CD4-positive, alpha-beta T cell (primary cell): Measurements from ENCODE around the gene TPRG1L. TPM values are rescaled to one million over a fixed set of nuclear protein-coding genes. Genes with fewer than 3 reads are reported as not detected.

Experiments
- ATAC-seq: fragments of 200-7000 bp; cut with Tn5 transposase; one replicate; pipeline ENCODE4 v1.10.0; 2022; ENCODE audit warnings: mild to moderate bottlenecking; ENCODE audit not compliant: poor library complexity
- CTCF ChIA-PET: fragments of 350-600 bp; sonication (Branson Sonifier 250); formaldehyde crosslinking; loops from one replicate; lab custom pipeline; 2021; ENCODE audit warnings: antibody characterized with exemption, inconsistent platforms; lab: Charles Lee
- POLR2A ChIA-PET: fragments of 350-600 bp; sonication (Branson Sonifier 250); formaldehyde crosslinking; loops from one replicate; lab custom pipeline; 2021; ENCODE audit warnings: antibody characterized with exemption, inconsistent platforms; lab: Charles Lee
- DNase-seq, 14 experiments: peaks; one replicate each; pipeline ENCODE4 v3.0.0-alpha.2; 2013 to 2020; ENCODE audit warnings: mixed read lengths in 2 of 14
- H3K27ac ChIP-seq, 2 donors: one replicate each; pipeline versions ENCODE4 v1.5.1 to v1.7.0; 2013; ENCODE audit warnings: low read length in 2 of 2, low read depth in 1 of 2, mild to moderate bottlenecking in 1 of 2
- H3K27me3 ChIP-seq, 2 experiments: 1 replicate in 1 of 2; 2 replicates in 1 of 2; pipeline versions ENCODE4 v1.6.1 to v1.7.0; 2013; ENCODE audit warnings: low read length in 2 of 2, control low read depth in 1 of 2, mild to moderate bottlenecking in 1 of 2, moderate library complexity in 1 of 2; ENCODE audit not compliant: insufficient read depth in 2 of 2, control insufficient read depth in 1 of 2
- H3K36me3 ChIP-seq: one replicate; pipeline ENCODE4 v1.6.1; 2013; ENCODE audit warnings: low read length, control low read depth; ENCODE audit not compliant: insufficient read depth
- H3K4me1 ChIP-seq: one replicate; pipeline ENCODE4 v1.6.1; 2013; ENCODE audit warnings: low read length, control low read depth; ENCODE audit not compliant: insufficient read depth
- H3K4me3 ChIP-seq: one replicate; pipeline ENCODE4 v1.5.1; 2013; ENCODE audit warnings: mild to moderate bottlenecking, low read length, moderate library complexity
- H3K9me3 ChIP-seq, 2 experiments: 1 replicate in 1 of 2; 2 replicates in 1 of 2; pipeline versions ENCODE4 v1.6.1 to v1.7.0; 2013; ENCODE audit warnings: low read length in 2 of 2, mild to moderate bottlenecking in 2 of 2, control low read depth in 1 of 2, moderate library complexity in 1 of 2; ENCODE audit not compliant: control insufficient read depth in 1 of 2, insufficient read depth in 1 of 2
- H3K27ac Mint-ChIP-seq: one replicate; pipeline ENCODE4 v1.8.0; 2020; ENCODE audit warnings: mixed read lengths
- H3K27me3 Mint-ChIP-seq: one replicate; pipeline ENCODE4 v1.8.0; 2021; ENCODE audit warnings: mixed read lengths
- H3K36me3 Mint-ChIP-seq: one replicate; pipeline ENCODE4 v1.8.0; 2021; ENCODE audit warnings: low read depth, mixed read lengths
- H3K4me1 Mint-ChIP-seq: one replicate; pipeline ENCODE4 v1.8.0; 2021; ENCODE audit warnings: low read depth, mixed read lengths
- H3K4me3 Mint-ChIP-seq: one replicate; pipeline ENCODE4 v1.8.0; 2020; ENCODE audit warnings: mild to moderate bottlenecking, mixed read lengths
- H3K9me3 Mint-ChIP-seq: one replicate; pipeline ENCODE4 v1.8.0; 2020; ENCODE audit warnings: mixed read lengths
- intact Hi-C, 2 experiments: fragments of 100-400 bp; cut with DNase I in 1 of 2; cut with micrococcal nuclease in 1 of 2; formaldehyde crosslinking; loops; one replicate each; pipeline versions ENCODE4 v1.15.1 to v1.9.0; 2023 to 2025; cut with DNase I, micrococcal nuclease
- total RNA-seq, 174 experiments: library from RNA in 2 of 174; stranded (reverse) in 2 of 174; gene quantifications; one replicate each; pipeline ENCODE4 v1.2.3 and lab custom pipeline; 2021 to 2026
- TF ChIP-seq, protein P1 (sequence below): fragments of 200-600 bp; IDR thresholded peaks from one replicate; pipeline ENCODE4 v1.8.0; 2022; ENCODE audit warnings: antibody characterized with exemption, mild to moderate bottlenecking

TPRG1L gene
- total RNA-seq, 2 experiments from 2014 or later, result 46.5 to 48.3 TPM

DNA sequence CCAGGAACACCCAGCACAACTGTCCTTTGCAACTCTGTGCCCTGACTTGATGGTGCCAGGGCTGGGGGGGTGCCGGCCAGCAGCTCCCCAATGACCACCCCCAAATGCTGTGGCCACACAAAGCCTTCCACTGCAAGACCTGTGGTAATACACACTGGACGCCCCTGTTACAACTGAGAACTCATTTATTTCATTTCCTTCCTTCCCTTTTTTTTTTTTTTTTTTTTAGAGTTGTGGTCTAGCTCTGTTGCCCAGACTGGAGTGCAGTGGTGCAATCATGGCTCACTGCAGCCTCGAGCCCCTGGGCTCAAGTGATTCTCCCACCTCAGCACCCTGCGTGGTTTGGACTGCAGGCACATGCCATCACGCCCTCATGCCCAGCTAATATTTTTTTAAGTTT lies 52.7 kb downstream of the TPRG1L start:
- no peaks in the 10 kb centered on the region for H3K36me3 ChIP-seq
- Mint-ChIP-seq H3K27me3 (peaks cover 4% of the 10 kb centered on the region), H3K36me3 (no peaks in the 10 kb centered on the region), H3K27ac (no peak overlapping the region), H3K9me3 (no peaks in the 10 kb centered on the region), H3K4me1 (peaks cover 26% of the 10 kb centered on the region), H3K4me3 (no peak overlapping the region)
- TF ChIP-seq, protein P1, sequence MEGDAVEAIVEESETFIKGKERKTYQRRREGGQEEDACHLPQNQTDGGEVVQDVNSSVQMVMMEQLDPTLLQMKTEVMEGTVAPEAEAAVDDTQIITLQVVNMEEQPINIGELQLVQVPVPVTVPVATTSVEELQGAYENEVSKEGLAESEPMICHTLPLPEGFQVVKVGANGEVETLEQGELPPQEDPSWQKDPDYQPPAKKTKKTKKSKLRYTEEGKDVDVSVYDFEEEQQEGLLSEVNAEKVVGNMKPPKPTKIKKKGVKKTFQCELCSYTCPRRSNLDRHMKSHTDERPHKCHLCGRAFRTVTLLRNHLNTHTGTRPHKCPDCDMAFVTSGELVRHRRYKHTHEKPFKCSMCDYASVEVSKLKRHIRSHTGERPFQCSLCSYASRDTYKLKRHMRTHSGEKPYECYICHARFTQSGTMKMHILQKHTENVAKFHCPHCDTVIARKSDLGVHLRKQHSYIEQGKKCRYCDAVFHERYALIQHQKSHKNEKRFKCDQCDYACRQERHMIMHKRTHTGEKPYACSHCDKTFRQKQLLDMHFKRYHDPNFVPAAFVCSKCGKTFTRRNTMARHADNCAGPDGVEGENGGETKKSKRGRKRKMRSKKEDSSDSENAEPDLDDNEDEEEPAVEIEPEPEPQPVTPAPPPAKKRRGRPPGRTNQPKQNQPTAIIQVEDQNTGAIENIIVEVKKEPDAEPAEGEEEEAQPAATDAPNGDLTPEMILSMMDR, result no peak
- no peaks in the 10 kb centered on the region for H3K27me3 ChIP-seq
- ChIA-PET POLR2A (no interaction called here), CTCF (no interaction called here)
- no peak overlapping the region for H3K4me3 ChIP-seq
- peaks cover 36% of the 10 kb centered on the region for H3K4me1 ChIP-seq
- no peak for DNase-seq
- H3K9me3 ChIP-seq, result peaks cover 0 to 8% of the 10 kb centered on the region in 2 experiments
- intact Hi-C loops, result no loop called here
- no peak for ATAC-seq
- H3K27ac ChIP-seq, result no peak overlapping the region

DNA sequence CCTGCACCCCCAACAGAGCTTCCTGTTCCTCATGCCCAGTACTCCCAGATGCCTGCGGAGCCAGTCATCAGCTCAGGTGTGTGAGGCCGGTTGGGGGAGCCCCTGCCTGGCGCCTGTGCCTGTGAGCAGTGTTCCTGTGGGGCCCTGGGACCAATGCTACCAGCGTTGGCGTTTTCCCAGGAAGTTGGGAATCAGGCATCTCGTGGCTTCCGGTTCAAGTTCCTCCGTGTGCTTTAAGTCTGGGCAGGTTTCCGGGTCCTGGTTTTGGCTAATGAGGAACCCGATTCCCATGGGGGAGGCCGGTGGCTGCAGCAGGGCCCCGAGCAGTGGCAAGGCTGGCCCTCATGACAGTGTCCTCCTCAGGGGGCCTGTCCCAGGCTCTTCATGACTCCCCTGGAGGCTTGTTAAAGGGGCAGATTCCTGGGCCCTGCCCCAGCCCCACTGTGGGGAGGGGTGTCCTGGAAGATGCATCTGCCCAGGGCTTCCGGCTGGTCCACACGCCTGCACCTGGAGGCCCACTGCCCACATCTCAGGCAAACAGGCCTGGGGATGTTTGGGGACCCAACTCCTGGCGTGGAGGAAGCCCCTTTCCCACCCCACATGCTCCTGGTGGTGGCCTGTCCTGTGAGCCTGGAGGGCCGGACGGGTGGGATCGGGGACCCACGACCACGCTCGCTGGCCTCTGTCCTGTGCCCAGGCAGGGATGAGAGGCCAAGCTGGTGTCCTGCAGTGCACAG lies 53.7 kb downstream of the TPRG1L start:
- CTCF ChIA-PET, result no interaction called here
- Mint-ChIP-seq H3K4me1 (peaks cover 26% of the 10 kb centered on the region), H3K27me3 (peaks cover 10% of the 10 kb centered on the region), H3K9me3 (no peaks in the 10 kb centered on the region), H3K4me3 (no peak overlapping the region), H3K36me3 (no peaks in the 10 kb centered on the region), H3K27ac (no peak overlapping the region)
- no peak overlapping the region for H3K27ac ChIP-seq
- TF ChIP-seq, protein P1, result no peak
- H3K4me3 ChIP-seq, result no peak overlapping the region
- H3K4me1 ChIP-seq, result peaks cover 34% of the 10 kb centered on the region
- intact Hi-C loops, result no loop called here
- peaks cover 0 to 8% of the 10 kb centered on the region in 2 experiments for H3K9me3 ChIP-seq
- no peaks in the 10 kb centered on the region for H3K36me3 ChIP-seq
- POLR2A ChIA-PET, result no interaction called here
- ATAC-seq (no peak), DNase-seq (no peak)
- no peaks in the 10 kb centered on the region for H3K27me3 ChIP-seq

DNA sequence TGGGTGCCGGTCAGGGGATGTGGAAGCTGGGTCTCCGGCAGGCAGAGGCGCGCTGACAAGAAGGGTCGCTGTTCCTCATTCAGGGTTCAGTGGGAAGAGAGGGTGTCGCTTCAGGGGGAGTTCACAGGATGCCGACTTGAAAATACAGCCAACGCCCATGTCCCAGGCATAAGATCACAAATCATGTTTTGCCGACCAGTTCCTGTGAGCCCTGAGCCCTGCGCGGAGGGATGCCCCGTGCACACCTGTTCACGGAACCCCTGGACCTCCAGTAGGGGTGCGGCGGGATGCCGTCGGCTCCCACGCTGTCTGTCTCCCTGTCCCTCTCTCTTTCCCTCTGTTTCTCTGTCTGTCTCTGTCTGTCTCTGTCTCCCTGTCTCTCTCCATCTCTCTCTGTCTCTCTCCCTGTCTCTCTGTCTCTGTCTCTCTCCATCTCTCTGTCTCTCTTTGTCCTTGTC lies 54.3 kb downstream of the TPRG1L start:
- Histone ChIP-seq H3K27me3 (no peaks in the 10 kb centered on the region), H3K4me1 (peaks cover 31% of the 10 kb centered on the region), H3K4me3 (no peak overlapping the region), H3K9me3 (peaks cover 0 to 8% of the 10 kb centered on the region in 2 experiments), H3K36me3 (no peaks in the 10 kb centered on the region), H3K27ac (no peak overlapping the region)
- ATAC-seq (no peak), DNase-seq (no peak)
- CTCF ChIA-PET, result no interaction called here
- no peak overlapping the region for H3K27ac Mint-ChIP-seq
- TF ChIP-seq, protein P1, result no peak
- H3K4me1 Mint-ChIP-seq, result peaks cover 26% of the 10 kb centered on the region
- H3K27me3 Mint-ChIP-seq, result peaks cover 12% of the 10 kb centered on the region
- intact Hi-C loops, result no loop called here
- POLR2A ChIA-PET, result no interaction called here
- no peak overlapping the region for H3K4me3 Mint-ChIP-seq
- no peaks in the 10 kb centered on the region for H3K36me3 Mint-ChIP-seq
- no peaks in the 10 kb centered on the region for H3K9me3 Mint-ChIP-seq

Other genes starting within 250 kb of the TPRG1L start
- under 1 TPM; 0.11 to 0.22 TPM for gene ARHGEF16, start 170.3 kb upstream of the TPRG1L start, total RNA-seq
- gene MEGF6, start 13.5 kb upstream of the TPRG1L start, total RNA-seq, result 10 to 100 TPM; 57.5 to 62.2 TPM
- 10 to 100 TPM; 22.3 to 22.7 TPM for gene WRAP73, start 25.1 kb downstream of the TPRG1L start, total RNA-seq
- not detected for gene TP73, start 27.5 kb downstream of the TPRG1L start, total RNA-seq
- gene CCDC27, start 127.4 kb downstream of the TPRG1L start, total RNA-seq, result not detected
- 1 to 10 TPM; 1.8 to 2.6 TPM for gene SMIM1, start 147.7 kb downstream of the TPRG1L start, total RNA-seq
- gene LRRC47, start 171.5 kb downstream of the TPRG1L start, total RNA-seq, result 10 to 100 TPM; 30.1 to 32.0 TPM
- 10 to 100 TPM; 16.6 to 20.5 TPM for gene CEP104, start 232.2 kb downstream of the TPRG1L start, total RNA-seq
- 1 to 10 TPM; 6.7 to 6.8 TPM for gene DFFB, start 232.5 kb downstream of the TPRG1L start, total RNA-seq